ENCODE data around the gene NUDT22. TPM values are rescaled to one million over a fixed set of nuclear protein-coding genes. Genes with fewer than 3 reads are reported as not detected.
A peak's percentile ranks its signal among the peaks of the same experiment; 100 is the strongest.

NUDT22 gene
- total and polyA plus RNA-seq, 5 experiments from 2014 or later, result 43.4 to 83.8 (median 50.4) TPM

GRCh38 chr11:64186492-64187165 lies 39.4 kb upstream of the NUDT22 start:
- Mint-ChIP-seq H3K36me3 (peaks cover 0 to 25% (median 0%) of the 10 kb centered on the region in 3 donors), H3K27me3 (peaks cover 0 to 2% (median 0%) of the 10 kb centered on the region in 5 donors), H3K9me3 (no peaks in the 10 kb centered on the region), H3K27ac (peak overlapping the region in 2 of 10 donors; percentile 93 to 96), H3K4me3 (no peak overlapping the region), H3K4me1 (peaks cover 20 to 54% (median 43%) of the 10 kb centered on the region in 4 donors)
- ATAC-seq (no peak), DNase-seq (peak in 5 of 10 donors; percentile 23 to 44 (median 36))
- POLR2A ChIA-PET, result interaction anchor here (0.6 to 4.0 kb wide), 21 partner anchors 16 to 1306 kb away, joined by 3 to 58 read pairs (median 5); partner anchors contain the start of genes CCDC88B, ESRRA, FERMT3 and FKBP2

GRCh38 chr11:64192434-64192833 lies 33.6 kb upstream of the NUDT22 start:
- H3K4me3 Mint-ChIP-seq, result peak overlapping the region in 3 of 10 donors; percentile 24 to 33 (median 30)
- peaks cover 0 to 80% (median 13%) of the 10 kb centered on the region in 3 donors for H3K36me3 Mint-ChIP-seq
- peaks cover 15 to 50% (median 26%) of the 10 kb centered on the region in 4 donors for H3K4me1 Mint-ChIP-seq
- H3K9me3 Mint-ChIP-seq, result no peaks in the 10 kb centered on the region
- no peaks in the 10 kb centered on the region for H3K27me3 Mint-ChIP-seq
- POLR2A ChIA-PET, result no interaction called here
- DNase-seq (no peak), ATAC-seq (no peak)
- H3K27ac Mint-ChIP-seq, result peak overlapping the region in 6 of 10 donors; percentile 9 to 50 (median 36)

DNA sequence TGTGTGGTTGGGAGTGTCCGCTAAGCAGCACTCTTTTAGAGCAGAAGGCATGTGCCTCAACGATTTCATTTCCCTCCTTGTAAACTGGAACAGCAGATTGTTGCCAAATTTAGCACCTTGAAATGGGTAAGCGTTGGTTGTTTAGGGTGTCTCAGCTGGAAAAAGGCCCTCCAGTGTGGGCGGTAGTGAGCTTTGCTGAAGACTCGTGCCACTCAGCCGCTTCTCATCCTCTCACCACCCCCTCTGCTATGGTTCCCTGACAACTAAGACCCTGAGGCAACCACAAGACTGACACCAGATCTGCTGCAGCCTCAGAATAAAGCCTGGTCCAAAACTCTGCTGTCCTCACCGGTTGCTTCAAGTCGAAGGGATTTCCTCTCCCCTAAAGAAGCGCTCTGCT lies 29.4 kb upstream of the NUDT22 start:
- no peak overlapping the region for H3K4me3 Mint-ChIP-seq
- H3K9me3 Mint-ChIP-seq, result no peaks in the 10 kb centered on the region
- H3K4me1 Mint-ChIP-seq, result peaks cover 10 to 26% (median 12%) of the 10 kb centered on the region in 4 donors
- no peak for DNase-seq
- ATAC-seq, result no peak
- POLR2A ChIA-PET, result interaction anchor here (0.8 to 1.9 kb wide), 2 partner anchors 11 to 30 kb away, joined by 4 to 5 read pairs; partner anchors contain the start of gene MACROD1
- H3K36me3 Mint-ChIP-seq, result peaks cover 0 to 95% (median 15%) of the 10 kb centered on the region in 3 donors
- peak overlapping the region in 3 of 10 donors; percentile 16 to 75 (median 40) for H3K27ac Mint-ChIP-seq
- H3K27me3 Mint-ChIP-seq, result no peaks in the 10 kb centered on the region

DNA sequence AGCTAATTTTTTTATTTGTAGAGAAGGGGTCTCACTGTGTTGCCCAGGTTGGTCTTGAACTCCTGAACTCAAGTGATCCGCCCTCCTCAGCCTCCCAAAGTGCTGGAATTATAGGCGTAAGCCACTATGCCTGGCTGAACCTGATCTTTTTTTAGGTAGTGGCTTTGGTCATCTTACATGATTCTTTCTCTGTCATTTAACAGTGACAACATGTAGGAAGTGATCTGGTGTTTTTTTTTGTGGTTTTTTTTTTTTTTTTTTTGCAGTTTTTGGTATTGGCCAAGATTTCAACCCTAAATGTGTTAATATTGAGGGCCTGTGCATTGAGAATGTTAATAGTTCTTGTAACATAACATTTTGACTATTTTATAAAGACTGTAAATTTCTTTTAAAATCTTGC lies 27.6 kb upstream of the NUDT22 start:
- H3K4me1 Mint-ChIP-seq, result peaks cover 7 to 19% (median 11%) of the 10 kb centered on the region in 4 donors
- no peak for DNase-seq
- H3K36me3 Mint-ChIP-seq, result peaks cover 0 to 96% (median 15%) of the 10 kb centered on the region in 3 donors
- peak overlapping the region in 1 of 10 donors; percentile 18 for H3K27ac Mint-ChIP-seq
- no peak for ATAC-seq
- no peaks in the 10 kb centered on the region for H3K9me3 Mint-ChIP-seq
- no peak overlapping the region for H3K4me3 Mint-ChIP-seq
- POLR2A ChIA-PET, result interaction anchor here (0.7 kb wide), 1 partner anchor 147 kb away, joined by 4 read pairs; no protein-coding TSS in a partner anchor
- no peaks in the 10 kb centered on the region for H3K27me3 Mint-ChIP-seq

DNA sequence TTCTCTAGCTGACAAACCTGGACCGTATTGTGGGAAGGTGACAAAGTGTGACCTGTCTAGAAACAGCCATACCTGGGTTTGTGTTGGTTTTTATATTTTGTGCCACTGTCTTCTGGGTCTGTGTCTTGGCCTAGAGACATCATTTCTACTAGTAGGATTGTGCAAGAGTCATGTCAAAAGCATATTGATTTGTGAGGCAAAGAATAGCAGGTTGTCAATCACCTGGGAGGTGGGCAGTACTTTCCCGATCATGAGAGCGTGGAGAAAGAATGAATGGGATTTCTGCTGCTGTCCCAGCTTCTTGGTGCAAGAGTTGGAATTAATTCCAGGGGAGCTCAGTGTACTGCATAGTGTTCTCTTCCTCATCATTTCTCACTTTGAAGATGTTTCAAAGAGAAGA lies 24.5 kb upstream of the NUDT22 start:
- Mint-ChIP-seq H3K27ac (peak overlapping the region in 3 of 10 donors; percentile 36 to 63 (median 49)), H3K4me3 (no peak overlapping the region), H3K4me1 (peaks cover 18 to 39% (median 33%) of the 10 kb centered on the region in 4 donors), H3K27me3 (no peaks in the 10 kb centered on the region), H3K9me3 (no peaks in the 10 kb centered on the region), H3K36me3 (peaks cover 4 to 79% (median 10%) of the 10 kb centered on the region in 3 donors)
- DNase-seq (no peak), ATAC-seq (no peak)
- POLR2A ChIA-PET, result interaction anchor here (0.6 to 2.0 kb wide), 3 partner anchors 16 to 1133 kb away, joined by 3 to 5 read pairs (median 3); partner anchors contain the start of gene STIP1

GRCh38 chr11:64202992-64203391 lies 23.1 kb upstream of the NUDT22 start:
- H3K4me3 Mint-ChIP-seq, result no peak overlapping the region
- DNase-seq (no peak), ATAC-seq (no peak)
- H3K27ac Mint-ChIP-seq, result peak overlapping the region in 4 of 10 donors; percentile 18 to 80 (median 59)
- POLR2A ChIA-PET, result interaction anchor here (0.6 to 10.7 kb wide), 6 partner anchors 15 to 1472 kb away, joined by 3 to 290 read pairs (median 46); partner anchors contain the start of genes DNAJC4, FKBP2, NUDT22 and PLCB3
- no peaks in the 10 kb centered on the region for H3K27me3 Mint-ChIP-seq
- H3K36me3 Mint-ChIP-seq, result peaks cover 4 to 65% (median 4%) of the 10 kb centered on the region in 3 donors
- H3K4me1 Mint-ChIP-seq, result peaks cover 15 to 39% (median 34%) of the 10 kb centered on the region in 4 donors
- no peaks in the 10 kb centered on the region for H3K9me3 Mint-ChIP-seq

- H3K9me3 Mint-ChIP-seq, result no peaks in the 10 kb centered on the region
- peak overlapping the region in 8 of 10 donors; percentile 15 to 80 (median 63) for H3K27ac Mint-ChIP-seq
- H3K36me3 Mint-ChIP-seq, result peaks cover 4 to 60% (median 4%) of the 10 kb centered on the region in 3 donors
- DNase-seq (no peak), ATAC-seq (no peak)
- H3K27me3 Mint-ChIP-seq, result no peaks in the 10 kb centered on the region
- H3K4me3 Mint-ChIP-seq, result no peak overlapping the region
- H3K4me1 Mint-ChIP-seq, result peaks cover 15 to 43% (median 39%) of the 10 kb centered on the region in 4 donors
- POLR2A ChIA-PET, result interaction anchor here (0.6 to 10.7 kb wide), 8 partner anchors 15 to 143 kb away, joined by 3 to 290 read pairs (median 70); partner anchors contain the start of genes BAD, CATSPERZ, DNAJC4 and ESRRA
Observed at GRCh38 chr11:64203421-64204079, 22.5 kb upstream of the NUDT22 start.

DNA sequence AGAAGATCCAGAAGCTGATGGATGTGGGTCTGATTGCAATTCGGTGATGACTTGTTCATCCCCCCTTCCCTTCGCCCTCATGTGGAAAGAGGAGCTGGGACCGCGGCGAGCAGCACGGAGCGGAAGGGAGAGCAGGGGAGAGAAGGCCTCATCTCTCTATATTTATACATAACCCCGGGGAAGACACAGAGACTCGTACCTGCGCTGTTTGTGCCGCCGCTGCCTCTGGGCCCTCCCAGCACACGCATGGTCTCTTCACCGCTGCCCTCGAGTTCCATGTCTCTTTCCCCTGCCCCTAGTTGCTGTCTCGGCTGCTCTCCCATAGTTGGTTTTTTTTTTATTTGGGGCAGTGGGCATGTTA lies 22.0 kb upstream of the NUDT22 start:
- H3K27me3 Mint-ChIP-seq, result no peaks in the 10 kb centered on the region
- ATAC-seq (no peak), DNase-seq (no peak)
- H3K4me3 Mint-ChIP-seq, result peak overlapping the region in 3 of 10 donors; percentile 50 to 88 (median 76)
- peaks cover 19 to 48% (median 45%) of the 10 kb centered on the region in 4 donors for H3K4me1 Mint-ChIP-seq
- H3K9me3 Mint-ChIP-seq, result no peaks in the 10 kb centered on the region
- H3K27ac Mint-ChIP-seq, result peak overlapping the region in 9 of 10 donors; percentile 82 to 95 (median 92)
- POLR2A ChIA-PET, result interaction anchor here (0.6 to 10.7 kb wide), 10 partner anchors 10 to 114 kb away, joined by 4 to 290 read pairs (median 70); partner anchors contain the start of genes BAD, CATSPERZ, DNAJC4 and ESRRA
- H3K36me3 Mint-ChIP-seq, result peaks cover 4 to 58% (median 4%) of the 10 kb centered on the region in 3 donors

- Mint-ChIP-seq H3K27ac (peak overlapping the region; percentile 82 to 95 (median 92)), H3K9me3 (no peaks in the 10 kb centered on the region), H3K27me3 (no peaks in the 10 kb centered on the region), H3K4me1 (peaks cover 22 to 50% (median 48%) of the 10 kb centered on the region in 4 donors), H3K4me3 (peak overlapping the region; percentile 48 to 88 (median 76)), H3K36me3 (peaks cover 4 to 57% (median 4%) of the 10 kb centered on the region in 3 donors)
- POLR2A ChIA-PET, result interaction anchor here (0.6 to 10.7 kb wide), 13 partner anchors 9 to 710 kb away, joined by 3 to 290 read pairs (median 37); partner anchors contain the start of genes BAD, CATSPERZ, DNAJC4 and ESRRA
- DNase-seq (peak; percentile 73 to 92 (median 84)), ATAC-seq (peak; percentile 66 to 67)
Observed at GRCh38 chr11:64204464-64204989, 21.5 kb upstream of the NUDT22 start.

- ATAC-seq (peak; percentile 63 to 71), DNase-seq (peak; percentile 52 to 86 (median 64))
- Mint-ChIP-seq H3K9me3 (no peaks in the 10 kb centered on the region), H3K36me3 (peaks cover 2 to 56% (median 4%) of the 10 kb centered on the region in 3 donors), H3K4me1 (peaks cover 24 to 57% (median 51%) of the 10 kb centered on the region in 4 donors), H3K4me3 (peak within 1 kb of the TSS; percentile 88 to 96 (median 94)), H3K27ac (peak within 1 kb of the TSS; percentile 89 to 97 (median 94)), H3K27me3 (no peaks in the 10 kb centered on the region)
- POLR2A ChIA-PET, result interaction anchor here (0.5 to 10.7 kb wide), 19 partner anchors 12 to 1479 kb away, joined by 3 to 290 read pairs (median 5); partner anchors contain the start of genes BAD, CATSPERZ, DNAJC4 and ESRRA
Observed at GRCh38 chr11:64206457-64207255, 19.4 kb upstream of the NUDT22 start, which contains the start of gene FERMT3. TSS of gene FERMT3 (plus strand) at chr11:64206721. CDS start at chr11:64207365, 644 bp downstream.
